PC-9 (cell line): ENCODE measurements around the gene DNM3.

Experiments used
- CTCF ChIP-seq: fragments of 200-600 bp; sonication (generic); conservative IDR thresholded peaks from 2 replicates; pipeline ENCODE4 v1.6.1; 2017; ENCODE audit warnings: mixed run types, antibody characterized with exemption, mild to moderate bottlenecking, moderate library complexity
- EZH2 ChIP-seq: fragments of 200-600 bp; sonication (generic); IDR thresholded peaks from 2 replicates; pipeline ENCODE4 v1.8.0; 2017; ENCODE audit warnings: antibody characterized with exemption, low read depth

GRCh38 chr1:172054172-172054571 lies 212.9 kb downstream of the DNM3 start:
- TF ChIP-seq CTCF: no peak
- no peak for TF ChIP-seq EZH2
